ENCODE data around the gene ICAM1.

DNA sequence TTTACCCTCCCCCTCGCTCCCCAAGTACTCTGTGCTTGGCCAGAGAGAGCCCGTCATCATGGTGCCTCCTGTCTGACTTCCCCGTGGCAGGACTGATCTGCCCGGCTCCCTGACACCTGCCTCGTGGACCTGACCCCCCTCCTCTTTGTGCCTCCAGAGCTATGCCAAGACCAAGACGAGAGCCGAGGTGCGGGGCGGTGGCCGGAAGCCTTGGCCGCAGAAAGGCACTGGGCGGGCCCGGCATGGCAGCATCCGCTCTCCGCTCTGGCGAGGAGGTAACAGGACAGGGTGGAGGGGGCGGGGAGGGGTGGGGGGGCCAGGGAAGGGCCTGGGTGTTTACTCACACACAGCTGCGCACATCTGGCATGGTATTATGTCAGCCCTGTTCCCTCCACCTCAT is 14.4 kb upstream of the ICAM1 start:
- TF ChIP-seq, protein P1, sequence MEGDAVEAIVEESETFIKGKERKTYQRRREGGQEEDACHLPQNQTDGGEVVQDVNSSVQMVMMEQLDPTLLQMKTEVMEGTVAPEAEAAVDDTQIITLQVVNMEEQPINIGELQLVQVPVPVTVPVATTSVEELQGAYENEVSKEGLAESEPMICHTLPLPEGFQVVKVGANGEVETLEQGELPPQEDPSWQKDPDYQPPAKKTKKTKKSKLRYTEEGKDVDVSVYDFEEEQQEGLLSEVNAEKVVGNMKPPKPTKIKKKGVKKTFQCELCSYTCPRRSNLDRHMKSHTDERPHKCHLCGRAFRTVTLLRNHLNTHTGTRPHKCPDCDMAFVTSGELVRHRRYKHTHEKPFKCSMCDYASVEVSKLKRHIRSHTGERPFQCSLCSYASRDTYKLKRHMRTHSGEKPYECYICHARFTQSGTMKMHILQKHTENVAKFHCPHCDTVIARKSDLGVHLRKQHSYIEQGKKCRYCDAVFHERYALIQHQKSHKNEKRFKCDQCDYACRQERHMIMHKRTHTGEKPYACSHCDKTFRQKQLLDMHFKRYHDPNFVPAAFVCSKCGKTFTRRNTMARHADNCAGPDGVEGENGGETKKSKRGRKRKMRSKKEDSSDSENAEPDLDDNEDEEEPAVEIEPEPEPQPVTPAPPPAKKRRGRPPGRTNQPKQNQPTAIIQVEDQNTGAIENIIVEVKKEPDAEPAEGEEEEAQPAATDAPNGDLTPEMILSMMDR (IDR thresholded peaks at IDR 0.05 in 4 of 5, conservative IDR thresholded peaks at IDR 0.05 in 1 of 5) = no peak
- TF ChIP-seq POLR2A (IDR thresholded peaks at IDR 0.05) = no peak
